HFFc6 (cell line): ENCODE results near the gene NAV3. TPM values are rescaled to one million over a fixed set of nuclear protein-coding genes. Genes with fewer than 3 reads are reported as not detected.

Experiments
- DNase-seq: peaks from one replicate; pipeline ENCODE4 v3.0.0-alpha.2; 2018
- H3K27ac Mint-ChIP-seq: 2 replicates; pipeline ENCODE4 v1.8.0; 2020; ENCODE audit warnings: mild to moderate bottlenecking, mixed read lengths
- H3K27me3 Mint-ChIP-seq: 2 replicates; pipeline ENCODE4 v1.8.0; 2021; ENCODE audit warnings: mild to moderate bottlenecking, moderate library complexity, mixed read lengths; ENCODE audit not compliant: insufficient read depth
- H3K36me3 Mint-ChIP-seq: 2 replicates; pipeline ENCODE4 v1.8.0; 2021; ENCODE audit warnings: low read depth, mixed read lengths
- H3K4me1 Mint-ChIP-seq: 2 replicates; pipeline ENCODE4 v1.8.0; 2020; ENCODE audit warnings: low read depth, mixed read lengths
- H3K4me3 Mint-ChIP-seq: 2 replicates; pipeline ENCODE4 v1.8.0; 2020; ENCODE audit warnings: mild to moderate bottlenecking, moderate library complexity, mixed read lengths
- H3K9me3 Mint-ChIP-seq: 2 replicates; pipeline ENCODE4 v1.8.0; 2020; ENCODE audit warnings: mild to moderate bottlenecking, mixed read lengths
- CTCF ChIP-seq: fragments of 200-600 bp; sonication (generic); IDR thresholded peaks from 2 replicates; pipeline ENCODE4 v1.5.0; 2021; ENCODE audit warnings: antibody characterized with exemption, mild to moderate bottlenecking
- total RNA-seq, 6 experiments: library from RNA; stranded (reverse); fragmentation: NEBNext Ultra II Directional; extraction: Animal tissue kit (Norgen Biotek cat#: 25700); gene quantifications; 2 replicates in 1 of 6; 3 replicates in 5 of 6; pipeline ENCODE4 v1.2.3, GENCODE V29; 2021

Gene NAV3
- total RNA-seq, 6 experiments from 2014 or later = 86.7 to 142 (median 107) TPM

GRCh38 chr12:77821699-77822203 lies 8.9 kb upstream of the NAV3 start:
- Mint-ChIP-seq H3K36me3 (no peaks in the 10 kb centered on the region), H3K4me1 (no peaks in the 10 kb centered on the region), H3K9me3 (no peaks in the 10 kb centered on the region), H3K27ac (no peak overlapping the region), H3K27me3 (peaks cover 3% of the 10 kb centered on the region), H3K4me3 (no peak overlapping the region)
- no peak for TF ChIP-seq CTCF
- no peak for DNase-seq

GRCh38 chr12:77833329-77833728 lies 2.6 kb downstream of the NAV3 start:
- no peak for TF ChIP-seq CTCF
- DNase-seq = no peak
- H3K27me3 Mint-ChIP-seq = peaks cover 13% of the 10 kb centered on the region
- no peaks in the 10 kb centered on the region for H3K9me3 Mint-ChIP-seq
- H3K27ac Mint-ChIP-seq = no peak overlapping the region
- H3K4me1 Mint-ChIP-seq = no peaks in the 10 kb centered on the region
- H3K4me3 Mint-ChIP-seq = no peak overlapping the region
- H3K36me3 Mint-ChIP-seq = no peaks in the 10 kb centered on the region

GRCh38 chr12:77834618-77835017 lies 3.9 kb downstream of the NAV3 start:
- TF ChIP-seq CTCF = no peak
- Mint-ChIP-seq H3K4me1 (no peaks in the 10 kb centered on the region), H3K9me3 (no peaks in the 10 kb centered on the region), H3K27ac (no peak overlapping the region), H3K27me3 (peaks cover 16% of the 10 kb centered on the region), H3K36me3 (no peaks in the 10 kb centered on the region), H3K4me3 (no peak overlapping the region)
- no peak for DNase-seq

- Mint-ChIP-seq H3K27me3 (peaks cover 19% of the 10 kb centered on the region), H3K36me3 (no peaks in the 10 kb centered on the region), H3K9me3 (no peaks in the 10 kb centered on the region), H3K4me3 (no peak overlapping the region), H3K4me1 (no peaks in the 10 kb centered on the region), H3K27ac (no peak overlapping the region)
- no peak for TF ChIP-seq CTCF
- no peak for DNase-seq
Observed at GRCh38 chr12:77835969-77836368, 5.3 kb downstream of the NAV3 start.

- Mint-ChIP-seq H3K36me3 (no peaks in the 10 kb centered on the region), H3K27me3 (peaks cover 25% of the 10 kb centered on the region), H3K4me3 (no peak overlapping the region), H3K4me1 (no peaks in the 10 kb centered on the region), H3K9me3 (no peaks in the 10 kb centered on the region), H3K27ac (no peak overlapping the region)
- TF ChIP-seq CTCF = no peak
- DNase-seq = no peak
Observed at GRCh38 chr12:77837876-77838291, 7.2 kb downstream of the NAV3 start.

- Mint-ChIP-seq H3K36me3 (no peaks in the 10 kb centered on the region), H3K4me1 (peaks cover 11% of the 10 kb centered on the region), H3K9me3 (no peaks in the 10 kb centered on the region), H3K27me3 (peaks cover 20% of the 10 kb centered on the region), H3K27ac (no peak overlapping the region), H3K4me3 (no peak overlapping the region)
- DNase-seq = no peak
- TF ChIP-seq CTCF = no peak
Observed at GRCh38 chr12:77841521-77841920, 10.8 kb downstream of the NAV3 start.
